ENCODE results near the gene VWA5A. TPM values are rescaled to one million over a fixed set of nuclear protein-coding genes. Genes with fewer than 3 reads are reported as not detected.

Gene VWA5A, protein sequence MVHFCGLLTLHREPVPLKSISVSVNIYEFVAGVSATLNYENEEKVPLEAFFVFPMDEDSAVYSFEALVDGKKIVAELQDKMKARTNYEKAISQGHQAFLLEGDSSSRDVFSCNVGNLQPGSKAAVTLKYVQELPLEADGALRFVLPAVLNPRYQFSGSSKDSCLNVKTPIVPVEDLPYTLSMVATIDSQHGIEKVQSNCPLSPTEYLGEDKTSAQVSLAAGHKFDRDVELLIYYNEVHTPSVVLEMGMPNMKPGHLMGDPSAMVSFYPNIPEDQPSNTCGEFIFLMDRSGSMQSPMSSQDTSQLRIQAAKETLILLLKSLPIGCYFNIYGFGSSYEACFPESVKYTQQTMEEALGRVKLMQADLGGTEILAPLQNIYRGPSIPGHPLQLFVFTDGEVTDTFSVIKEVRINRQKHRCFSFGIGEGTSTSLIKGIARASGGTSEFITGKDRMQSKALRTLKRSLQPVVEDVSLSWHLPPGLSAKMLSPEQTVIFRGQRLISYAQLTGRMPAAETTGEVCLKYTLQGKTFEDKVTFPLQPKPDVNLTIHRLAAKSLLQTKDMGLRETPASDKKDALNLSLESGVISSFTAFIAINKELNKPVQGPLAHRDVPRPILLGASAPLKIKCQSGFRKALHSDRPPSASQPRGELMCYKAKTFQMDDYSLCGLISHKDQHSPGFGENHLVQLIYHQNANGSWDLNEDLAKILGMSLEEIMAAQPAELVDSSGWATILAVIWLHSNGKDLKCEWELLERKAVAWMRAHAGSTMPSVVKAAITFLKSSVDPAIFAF
- 10 to 100 TPM; 24.5 to 56.7 TPM for total RNA-seq
- polyA plus RNA-seq = 10 to 100 TPM in 1 of 2 donors, 1 to 10 TPM in 1; 9.9 to 27.8 TPM
- long read RNA-seq, donor 1, full-length matches to known transcripts = 64 of 162 reads
- long read RNA-seq, donor 1, partial matches to known transcripts = 87 of 162 reads
- long read RNA-seq, donor 1, other reads (novel, unspliced or antisense) = 11 of 162 reads
- long read RNA-seq, donor 2, full-length matches to known transcripts = 23 of 45 reads
- long read RNA-seq, donor 2, partial matches to known transcripts = 18 of 45 reads
- long read RNA-seq, donor 2, other reads (novel, unspliced or antisense) = 4 of 45 reads

- 3% methylated on average over 16 of the region's 16 CpGs for WGBS, 2 donors
- Histone ChIP-seq H3K27me3 (ENCODE audit: control insufficient read depth in 1 of 2, insufficient read depth in 2 of 2, low read length in 1 of 2) (no peaks in the 10 kb centered on the region), H3K4me3 (ENCODE audit: low read length in 2 of 2) (peak within 1 kb of the TSS; percentile 97 to 99), H3K27ac (ENCODE audit: low read depth in 1 of 2, low read length in 2 of 2) (peak within 1 kb of the TSS; percentile 22 to 78), H3K9me3 (ENCODE audit: control insufficient read depth, low read length) (no peaks in the 10 kb centered on the region), H3K36me3 (ENCODE audit: control insufficient read depth in 1 of 2, insufficient read depth in 2 of 2, low read length in 1 of 2) (peaks cover 2 to 3% of the 10 kb centered on the region in 2 donors), H3K4me1 (ENCODE audit: control insufficient read depth in 1 of 2, insufficient read depth in 2 of 2, low read length in 2 of 2) (no peaks in the 10 kb centered on the region)
- peak; percentile 95 for ATAC-seq (ENCODE audit: low FRiP score)
- intact Hi-C loops (cut with DNase I) = no loop called here
- peak; percentile 89 for DNase-seq
Measured at GRCh38 chr11:124114942-124115781, at the start of gene VWA5A. TSS of gene VWA5A (plus strand) at chr11:124115450. CDS start at chr11:124117512, 2,062 bp downstream.

DNA sequence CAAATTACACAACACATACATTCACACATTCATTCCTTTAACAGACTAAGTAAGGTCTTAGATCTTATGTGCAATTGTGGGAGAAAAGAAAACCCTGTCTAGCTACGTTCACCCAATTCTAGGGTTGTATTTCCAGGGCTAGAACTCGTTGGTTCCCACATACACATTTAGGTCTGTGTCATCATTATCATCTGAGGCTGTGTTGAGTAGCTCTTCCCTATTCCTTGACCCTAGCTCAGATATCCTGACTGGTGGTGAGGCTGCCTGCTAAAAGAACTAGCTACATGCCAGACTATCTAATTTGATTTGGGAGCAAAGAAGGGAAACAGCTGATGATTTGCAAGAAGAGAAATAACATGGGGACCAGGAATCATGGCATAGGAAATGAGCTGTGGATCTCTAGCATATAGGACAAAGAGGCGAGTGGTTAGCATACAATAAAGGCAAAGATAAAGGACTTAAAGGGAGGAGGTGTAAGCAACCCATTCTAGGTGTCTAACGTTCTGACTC, 46.6 kb upstream of the VWA5A start:
- H3K9me3 ChIP-seq (ENCODE audit: control insufficient read depth, low read length) = no peaks in the 10 kb centered on the region
- DNase-seq = no peak
- WGBS, 2 donors = 56 to 57% methylated on average over 4 of the region's 4 CpGs
- H3K27ac ChIP-seq (ENCODE audit: low read depth in 1 of 2, low read length in 2 of 2) = no peak overlapping the region
- no peaks in the 10 kb centered on the region for H3K36me3 ChIP-seq (ENCODE audit: control insufficient read depth in 1 of 2, insufficient read depth in 2 of 2, low read length in 1 of 2)
- no peak for ATAC-seq (ENCODE audit: low FRiP score)
- no peaks in the 10 kb centered on the region for H3K4me1 ChIP-seq (ENCODE audit: control insufficient read depth in 1 of 2, insufficient read depth in 2 of 2, low read length in 2 of 2)
- intact Hi-C loops (cut with DNase I) = no loop called here
- H3K27me3 ChIP-seq (ENCODE audit: control insufficient read depth in 1 of 2, insufficient read depth in 2 of 2, low read length in 1 of 2) = no peaks in the 10 kb centered on the region
- H3K4me3 ChIP-seq (ENCODE audit: low read length in 2 of 2) = no peak overlapping the region

- DNase-seq (peak; percentile 63 to 77), ATAC-seq (ENCODE audit: low FRiP score) (peak; percentile 66)
- WGBS, 2 donors = 30 to 33% methylated on average over 28 of the region's 28 CpGs
- intact Hi-C loops (cut with DNase I) = loop anchor here (2.0 to 10.0 kb wide), 4 partner anchors 38 to 518 kb away; no protein-coding TSS in a partner anchor
- no peaks in the 10 kb centered on the region for H3K36me3 ChIP-seq (ENCODE audit: control insufficient read depth in 1 of 2, insufficient read depth in 2 of 2, low read length in 1 of 2)
- no peak overlapping the region for H3K4me3 ChIP-seq (ENCODE audit: low read length in 2 of 2)
- no peak overlapping the region for H3K27ac ChIP-seq (ENCODE audit: low read depth in 1 of 2, low read length in 2 of 2)
- H3K4me1 ChIP-seq (ENCODE audit: control insufficient read depth in 1 of 2, insufficient read depth in 2 of 2, low read length in 2 of 2) = no peaks in the 10 kb centered on the region
- no peaks in the 10 kb centered on the region for H3K27me3 ChIP-seq (ENCODE audit: control insufficient read depth in 1 of 2, insufficient read depth in 2 of 2, low read length in 1 of 2)
- no peaks in the 10 kb centered on the region for H3K9me3 ChIP-seq (ENCODE audit: control insufficient read depth, low read length)
Measured at GRCh38 chr11:124069429-124070401, 45.5 kb upstream of the VWA5A start.

GRCh38 chr11:124070915-124071622, 44.2 kb upstream of the VWA5A start:
- Histone ChIP-seq H3K36me3 (ENCODE audit: control insufficient read depth in 1 of 2, insufficient read depth in 2 of 2, low read length in 1 of 2) (no peaks in the 10 kb centered on the region), H3K4me3 (ENCODE audit: low read length in 2 of 2) (no peak overlapping the region), H3K27me3 (ENCODE audit: control insufficient read depth in 1 of 2, insufficient read depth in 2 of 2, low read length in 1 of 2) (no peaks in the 10 kb centered on the region), H3K9me3 (ENCODE audit: control insufficient read depth, low read length) (no peaks in the 10 kb centered on the region), H3K27ac (ENCODE audit: low read depth in 1 of 2, low read length in 2 of 2) (no peak overlapping the region), H3K4me1 (ENCODE audit: control insufficient read depth in 1 of 2, insufficient read depth in 2 of 2, low read length in 2 of 2) (no peaks in the 10 kb centered on the region)
- 4 to 8% methylated on average over 8 of the region's 8 CpGs for WGBS, 2 donors
- intact Hi-C loops (cut with DNase I) = loop anchor here (2.0 to 10.0 kb wide), 4 partner anchors 36 to 516 kb away; no protein-coding TSS in a partner anchor
- ATAC-seq (ENCODE audit: low FRiP score) (peak; percentile 71), DNase-seq (peak; percentile 66 to 88)

DNA sequence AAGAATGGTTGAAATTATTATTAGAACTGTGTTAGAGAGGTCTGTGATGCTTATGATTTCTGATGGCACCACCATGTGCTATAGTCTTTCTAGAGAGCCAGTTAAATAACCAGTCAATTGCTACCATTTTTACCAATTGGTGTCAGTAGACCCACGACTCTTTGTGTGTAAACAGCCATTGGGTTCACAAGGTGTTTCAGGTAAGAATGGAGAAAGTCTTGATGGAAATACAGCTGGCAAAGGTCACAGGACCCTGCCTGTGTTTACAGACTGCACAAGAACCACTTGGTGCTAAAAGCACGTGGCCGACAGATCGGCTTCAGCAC, 43.7 kb upstream of the VWA5A start:
- Histone ChIP-seq H3K27me3 (ENCODE audit: control insufficient read depth in 1 of 2, insufficient read depth in 2 of 2, low read length in 1 of 2) (no peaks in the 10 kb centered on the region), H3K4me1 (ENCODE audit: control insufficient read depth in 1 of 2, insufficient read depth in 2 of 2, low read length in 2 of 2) (no peaks in the 10 kb centered on the region), H3K27ac (ENCODE audit: low read depth in 1 of 2, low read length in 2 of 2) (no peak overlapping the region), H3K36me3 (ENCODE audit: control insufficient read depth in 1 of 2, insufficient read depth in 2 of 2, low read length in 1 of 2) (no peaks in the 10 kb centered on the region), H3K9me3 (ENCODE audit: control insufficient read depth, low read length) (no peaks in the 10 kb centered on the region), H3K4me3 (ENCODE audit: low read length in 2 of 2) (no peak overlapping the region)
- WGBS, 2 donors = 10 to 20% methylated on average over 4 of the region's 4 CpGs
- ATAC-seq (ENCODE audit: low FRiP score) = no peak
- intact Hi-C loops (cut with DNase I) = loop anchor here (2.0 to 10.0 kb wide), 4 partner anchors 36 to 516 kb away; no protein-coding TSS in a partner anchor
- no peak for DNase-seq

- 81 to 82% methylated on average over 8 of the region's 8 CpGs for WGBS, 2 donors
- Histone ChIP-seq H3K36me3 (ENCODE audit: control insufficient read depth in 1 of 2, insufficient read depth in 2 of 2, low read length in 1 of 2) (no peaks in the 10 kb centered on the region), H3K27ac (ENCODE audit: low read depth in 1 of 2, low read length in 2 of 2) (no peak overlapping the region), H3K4me3 (ENCODE audit: low read length in 2 of 2) (peak overlapping the region in 1 of 2 donors; percentile 15), H3K9me3 (ENCODE audit: control insufficient read depth, low read length) (no peaks in the 10 kb centered on the region), H3K4me1 (ENCODE audit: control insufficient read depth in 1 of 2, insufficient read depth in 2 of 2, low read length in 2 of 2) (no peaks in the 10 kb centered on the region), H3K27me3 (ENCODE audit: control insufficient read depth in 1 of 2, insufficient read depth in 2 of 2, low read length in 1 of 2) (no peaks in the 10 kb centered on the region)
- ATAC-seq (ENCODE audit: low FRiP score) = no peak
- intact Hi-C loops (cut with DNase I) = loop anchor here (5.0 to 10.0 kb wide), 3 partner anchors 35 to 515 kb away; no protein-coding TSS in a partner anchor
- no peak for DNase-seq
Measured at GRCh38 chr11:124072147-124072546, 43.1 kb upstream of the VWA5A start.

GRCh38 chr11:124074554-124074953, 40.7 kb upstream of the VWA5A start:
- Histone ChIP-seq H3K4me3 (ENCODE audit: low read length in 2 of 2) (no peak overlapping the region), H3K4me1 (ENCODE audit: control insufficient read depth in 1 of 2, insufficient read depth in 2 of 2, low read length in 2 of 2) (no peaks in the 10 kb centered on the region), H3K9me3 (ENCODE audit: control insufficient read depth, low read length) (no peaks in the 10 kb centered on the region), H3K36me3 (ENCODE audit: control insufficient read depth in 1 of 2, insufficient read depth in 2 of 2, low read length in 1 of 2) (no peaks in the 10 kb centered on the region), H3K27me3 (ENCODE audit: control insufficient read depth in 1 of 2, insufficient read depth in 2 of 2, low read length in 1 of 2) (no peaks in the 10 kb centered on the region), H3K27ac (ENCODE audit: low read depth in 1 of 2, low read length in 2 of 2) (no peak overlapping the region)
- 85 to 94% methylated on average over 5 of the region's 5 CpGs for WGBS, 2 donors
- ATAC-seq (ENCODE audit: low FRiP score) (no peak), DNase-seq (no peak)
- intact Hi-C loops (cut with DNase I) = loop anchor here (5.0 to 10.0 kb wide), 3 partner anchors 33 to 513 kb away; no protein-coding TSS in a partner anchor

Measured in aorta (tissue), 5 donors.